Caco-2 (cell line): ENCODE data around the gene THAP4. TPM values are rescaled to one million over a fixed set of nuclear protein-coding genes. Genes with fewer than 3 reads are reported as not detected.
"Not testable (repeated sequence)": the region's sequence is repeated elsewhere in the genome, so short reads cannot be mapped to it uniquely, and the experiment has no call there.

Source experiments
- BruUV-seq: library from RNA; stranded (reverse); fragments of 400-500 nt; replicated peaks from 2 replicates; lab custom pipeline; 2021; lab: Mats Ljungman, UMichigan
- CTCF ChIA-PET: fragments of 300-600 bp; sonication (Branson Sonifier 250); formaldehyde crosslinking; loops from one replicate; lab custom pipeline; 2022; ENCODE audit warnings: antibody characterized with exemption; lab: Charles Lee
- POLR2A ChIA-PET: fragments of 300-600 bp; sonication (Branson Sonifier 250); formaldehyde crosslinking; loops from one replicate; lab custom pipeline; 2022; ENCODE audit warnings: antibody characterized with exemption; lab: Charles Lee
- DNase-seq, 2 experiments: peaks; one replicate each; pipeline versions ENCODE4 v3.0.0 to v3.0.0-alpha.2; 2020 to 2022
- H3K27me3 ChIP-seq: replicated peaks from 2 replicates; pipeline ENCODE4 v1.6.0; 2011; ENCODE audit warnings: low read length; ENCODE audit not compliant: control insufficient read depth, insufficient read depth
- H3K36me3 ChIP-seq: 2 replicates; pipeline ENCODE4 v1.5.1; 2011; ENCODE audit warnings: low read length; ENCODE audit not compliant: control insufficient read depth, insufficient read depth
- H3K4me1 ChIP-seq: fragments of 250-450 bp; sonication (Bioruptor Pico); 2 replicates; pipeline ENCODE4 v1.5.1; 2020; ENCODE audit warnings: mild to moderate bottlenecking
- H3K4me3 ChIP-seq: 2 replicates; pipeline ENCODE4 v1.5.1; 2011; ENCODE audit warnings: low read depth, mild to moderate bottlenecking, control low read depth, low read length
- H3K9me3 ChIP-seq: fragments of 250-450 bp; sonication (Bioruptor Pico); 2 replicates; pipeline ENCODE4 v1.5.1; 2020; ENCODE audit warnings: mild to moderate bottlenecking, moderate library complexity
- H3K27ac Mint-ChIP-seq: one replicate; pipeline ENCODE4 v1.8.0; 2022; ENCODE audit warnings: mixed read lengths; ENCODE audit not compliant: unreplicated experiment
- H3K27me3 Mint-ChIP-seq: one replicate; pipeline ENCODE4 v1.8.0; 2022; ENCODE audit warnings: mixed read lengths; ENCODE audit not compliant: insufficient read depth, unreplicated experiment
- H3K36me3 Mint-ChIP-seq: one replicate; pipeline ENCODE4 v1.8.0; 2022; ENCODE audit warnings: mild to moderate bottlenecking, mixed read lengths; ENCODE audit not compliant: insufficient read depth, unreplicated experiment
- H3K4me1 Mint-ChIP-seq: one replicate; pipeline ENCODE4 v1.8.0; 2022; ENCODE audit warnings: low read depth, mixed read lengths; ENCODE audit not compliant: unreplicated experiment
- H3K4me3 Mint-ChIP-seq: one replicate; pipeline ENCODE4 v1.8.0; 2022; ENCODE audit warnings: mild to moderate bottlenecking, moderate library complexity, mixed read lengths; ENCODE audit not compliant: unreplicated experiment
- H3K9me3 Mint-ChIP-seq: one replicate; pipeline ENCODE4 v1.8.0; 2022; ENCODE audit warnings: mixed read lengths; ENCODE audit not compliant: unreplicated experiment
- intact Hi-C: fragments of 100-400 bp; cut with micrococcal nuclease; formaldehyde crosslinking; loops from one replicate; pipeline ENCODE4 v1.10.0; 2022; ENCODE audit not compliant: unreplicated experiment
- total RNA-seq: library from RNA; stranded (reverse); gene quantifications from 2 replicates; pipeline ENCODE4 v1.2.3, GENCODE V29; 2022
- TF ChIP-seq, protein P1 (sequence below), 2 experiments: fragments of 200-600 bp in 1 of 2; IDR thresholded peaks; 1 replicate in 1 of 2; 2 replicates in 1 of 2; pipeline versions ENCODE4 v1.5.1 to v1.8.0; 2011 to 2022; ENCODE audit warnings: antibody characterized with exemption in 1 of 2, control low read depth in 1 of 2, inconsistent platforms in 1 of 2, low read depth in 1 of 2, low read length in 1 of 2, mild to moderate bottlenecking in 1 of 2, moderate library complexity in 1 of 2; ENCODE audit not compliant: insufficient read depth in 1 of 2, severe bottlenecking in 1 of 2, unreplicated experiment in 1 of 2

Gene THAP4
- total RNA-seq, 1 experiment from 2014 or later = 37.2 TPM

GRCh38 chr2:241593271-241593670, 43.7 kb downstream of the THAP4 start:
- H3K36me3 ChIP-seq = no peaks in the 10 kb centered on the region
- intact Hi-C loops = no loop called here

GRCh38 chr2:241592126-241592845, 44.7 kb downstream of the THAP4 start:
- H3K4me1 ChIP-seq = no peaks in the 10 kb centered on the region
- no peaks in the 10 kb centered on the region for H3K27me3 Mint-ChIP-seq
- BruUV-seq = no TSS peak
- POLR2A ChIA-PET = no interaction called here
- DNase-seq = no peak
- no peak overlapping the region for H3K27ac Mint-ChIP-seq
- no peak overlapping the region for H3K4me3 Mint-ChIP-seq
- CTCF ChIA-PET = no interaction called here
- TF ChIP-seq, protein P1, sequence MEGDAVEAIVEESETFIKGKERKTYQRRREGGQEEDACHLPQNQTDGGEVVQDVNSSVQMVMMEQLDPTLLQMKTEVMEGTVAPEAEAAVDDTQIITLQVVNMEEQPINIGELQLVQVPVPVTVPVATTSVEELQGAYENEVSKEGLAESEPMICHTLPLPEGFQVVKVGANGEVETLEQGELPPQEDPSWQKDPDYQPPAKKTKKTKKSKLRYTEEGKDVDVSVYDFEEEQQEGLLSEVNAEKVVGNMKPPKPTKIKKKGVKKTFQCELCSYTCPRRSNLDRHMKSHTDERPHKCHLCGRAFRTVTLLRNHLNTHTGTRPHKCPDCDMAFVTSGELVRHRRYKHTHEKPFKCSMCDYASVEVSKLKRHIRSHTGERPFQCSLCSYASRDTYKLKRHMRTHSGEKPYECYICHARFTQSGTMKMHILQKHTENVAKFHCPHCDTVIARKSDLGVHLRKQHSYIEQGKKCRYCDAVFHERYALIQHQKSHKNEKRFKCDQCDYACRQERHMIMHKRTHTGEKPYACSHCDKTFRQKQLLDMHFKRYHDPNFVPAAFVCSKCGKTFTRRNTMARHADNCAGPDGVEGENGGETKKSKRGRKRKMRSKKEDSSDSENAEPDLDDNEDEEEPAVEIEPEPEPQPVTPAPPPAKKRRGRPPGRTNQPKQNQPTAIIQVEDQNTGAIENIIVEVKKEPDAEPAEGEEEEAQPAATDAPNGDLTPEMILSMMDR (IDR thresholded peaks at IDR 0.05; ENCODE audit: insufficient read depth in 1 of 2, low read depth in 1 of 2, low read length in 1 of 2, severe bottlenecking in 1 of 2, unreplicated experiment in 1 of 2) = no peak
- no peak overlapping the region for H3K4me3 ChIP-seq
- H3K36me3 ChIP-seq = no peaks in the 10 kb centered on the region
- H3K9me3 Mint-ChIP-seq = peaks cover 10% of the 10 kb centered on the region
- intact Hi-C loops = no loop called here
- no peaks in the 10 kb centered on the region for H3K4me1 Mint-ChIP-seq
- peaks cover 23% of the 10 kb centered on the region for H3K36me3 Mint-ChIP-seq
- no peaks in the 10 kb centered on the region for H3K9me3 ChIP-seq
- no peaks in the 10 kb centered on the region for H3K27me3 ChIP-seq

More at GRCh38 chr2:241593271-241593670, 43.7 kb downstream of the THAP4 start:
- no peak for DNase-seq
- TF ChIP-seq, protein P1 (IDR thresholded peaks at IDR 0.05; ENCODE audit: insufficient read depth in 1 of 2, low read depth in 1 of 2, low read length in 1 of 2, severe bottlenecking in 1 of 2, unreplicated experiment in 1 of 2) = no peak
- H3K36me3 Mint-ChIP-seq = peaks cover 28% of the 10 kb centered on the region
- Histone ChIP-seq H3K9me3 (no peaks in the 10 kb centered on the region), H3K4me1 (no peaks in the 10 kb centered on the region), H3K27me3 (no peaks in the 10 kb centered on the region), H3K4me3 (no peak overlapping the region)
- ChIA-PET CTCF (no interaction called here), POLR2A (no interaction called here)
- H3K4me1 Mint-ChIP-seq = no peaks in the 10 kb centered on the region
- no peak overlapping the region for H3K4me3 Mint-ChIP-seq
- BruUV-seq = no TSS peak
- no peaks in the 10 kb centered on the region for H3K27me3 Mint-ChIP-seq
- H3K27ac Mint-ChIP-seq = no peak overlapping the region
- peaks cover under 1% of the 10 kb centered on the region for H3K9me3 Mint-ChIP-seq

DNA sequence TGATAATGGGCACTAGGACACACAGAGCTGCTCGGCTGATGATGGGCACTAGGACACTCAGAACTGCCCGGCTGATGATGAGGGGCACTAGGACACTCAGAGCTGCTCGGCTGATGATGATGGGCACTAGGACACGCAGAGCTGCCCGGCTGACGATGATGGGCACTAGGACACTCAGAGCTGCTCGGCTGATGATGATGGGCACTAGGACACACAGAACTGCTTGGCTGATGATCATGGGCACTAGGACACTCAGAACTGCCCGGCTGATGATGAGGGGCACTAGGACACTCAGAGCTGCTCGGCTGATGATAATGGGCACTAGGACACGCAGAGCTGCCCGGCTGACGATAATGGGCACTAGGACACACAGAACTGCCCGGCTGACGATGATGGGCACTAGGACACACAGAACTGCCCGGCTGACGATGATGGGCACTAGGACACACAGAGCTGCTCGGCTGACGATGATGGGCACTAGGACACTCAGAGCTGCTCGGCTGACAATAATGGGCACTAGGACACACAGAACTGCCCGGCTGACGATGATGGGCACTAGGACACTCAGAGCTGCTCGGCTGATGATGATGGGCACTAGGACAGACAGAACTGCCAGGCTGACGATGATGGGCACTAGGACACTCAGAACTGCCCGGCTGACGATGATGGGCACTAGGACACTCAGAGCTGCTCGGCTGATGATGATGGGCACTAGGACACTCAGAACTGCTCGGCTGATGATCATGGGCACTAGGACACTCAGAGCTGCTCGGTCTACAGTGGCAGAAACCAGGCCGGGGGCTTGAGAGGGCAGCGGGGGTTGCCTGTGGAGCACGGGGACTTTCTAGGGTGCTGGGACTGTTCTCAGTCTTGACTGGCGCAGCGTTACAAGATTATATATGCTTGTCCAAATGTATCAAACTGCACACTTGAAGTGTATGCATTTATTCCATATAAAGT, 46.2 kb downstream of the THAP4 start:
- H3K27me3 ChIP-seq, H3K4me3 ChIP-seq, H3K27ac Mint-ChIP-seq, DNase-seq, H3K4me3 Mint-ChIP-seq, CTCF ChIA-PET, H3K4me1 Mint-ChIP-seq, POLR2A ChIA-PET, H3K36me3 ChIP-seq, H3K4me1 ChIP-seq, H3K27me3 Mint-ChIP-seq, intact Hi-C loops, BruUV-seq: not testable (repeated sequence)
- peaks cover 10% of the 10 kb centered on the region for H3K9me3 ChIP-seq
- H3K9me3 Mint-ChIP-seq = peaks cover 21% of the 10 kb centered on the region
- H3K36me3 Mint-ChIP-seq = peaks cover 32% of the 10 kb centered on the region

- H3K27me3 Mint-ChIP-seq, DNase-seq, H3K4me3 ChIP-seq, H3K27ac Mint-ChIP-seq, intact Hi-C loops, H3K4me3 Mint-ChIP-seq, H3K4me1 Mint-ChIP-seq, H3K4me1 ChIP-seq, H3K36me3 ChIP-seq, BruUV-seq, POLR2A ChIA-PET, H3K27me3 ChIP-seq: not testable (repeated sequence)
- Mint-ChIP-seq H3K9me3 (peaks cover 21% of the 10 kb centered on the region), H3K36me3 (peaks cover 40% of the 10 kb centered on the region)
- peaks cover 10% of the 10 kb centered on the region for H3K9me3 ChIP-seq
- CTCF ChIA-PET = interaction anchor here (0.7 kb wide), 1 partner anchor 9 kb away, joined by 5 read pairs; no protein-coding TSS in a partner anchor
Measured at GRCh38 chr2:241589863-241590262, 47.1 kb downstream of the THAP4 start.
